Fibroblast of skin of left quadriceps (primary cell): ENCODE data around the gene C2orf76.

Experiments
- DNase-seq, 2 experiments: peaks; one replicate each; pipeline ENCODE4 v3.0.0-alpha.2; 2013; ENCODE audit warnings: low read depth in 2 of 2

C2orf76 gene

DNA sequence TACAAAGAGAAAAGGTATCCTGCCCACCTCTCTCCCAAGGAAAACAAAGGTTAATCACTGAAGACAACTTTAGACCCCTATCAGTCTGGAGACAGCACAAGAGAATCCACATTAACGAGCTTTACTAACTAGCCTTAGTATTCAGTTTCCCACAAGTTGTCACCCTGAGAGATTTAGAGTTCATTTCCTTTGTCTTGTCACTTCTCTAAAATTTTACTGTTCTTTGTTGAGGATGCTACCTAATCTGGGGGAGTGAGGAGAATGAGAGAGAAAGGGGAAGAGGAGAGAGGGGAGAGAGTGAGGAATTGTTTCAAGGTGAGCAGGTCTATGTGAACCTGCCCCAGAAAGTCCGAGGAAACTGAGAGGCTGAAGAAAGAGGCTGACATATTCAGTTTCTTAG is 28.4 kb downstream of the C2orf76 start:
- no peak for DNase-seq

DNA sequence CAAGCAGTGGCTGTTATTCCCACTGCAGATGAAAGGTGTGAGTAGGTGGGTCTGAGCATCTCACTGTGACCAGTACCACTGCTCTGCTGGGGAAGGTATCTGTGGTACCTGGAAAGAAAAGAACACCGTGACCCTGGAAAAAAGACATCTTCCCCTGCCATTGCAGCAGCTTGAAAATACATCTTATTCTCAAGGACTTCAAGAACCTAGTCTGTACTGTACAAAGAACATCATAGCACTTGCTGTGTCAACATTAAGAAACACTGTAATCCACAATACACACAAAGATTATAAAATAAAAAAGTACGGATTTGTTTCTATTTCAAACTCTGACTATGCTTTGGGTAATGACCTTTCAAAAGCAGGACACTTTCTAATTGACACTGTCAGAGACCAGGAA is 28.9 kb downstream of the C2orf76 start:
- no peak for DNase-seq

DNA sequence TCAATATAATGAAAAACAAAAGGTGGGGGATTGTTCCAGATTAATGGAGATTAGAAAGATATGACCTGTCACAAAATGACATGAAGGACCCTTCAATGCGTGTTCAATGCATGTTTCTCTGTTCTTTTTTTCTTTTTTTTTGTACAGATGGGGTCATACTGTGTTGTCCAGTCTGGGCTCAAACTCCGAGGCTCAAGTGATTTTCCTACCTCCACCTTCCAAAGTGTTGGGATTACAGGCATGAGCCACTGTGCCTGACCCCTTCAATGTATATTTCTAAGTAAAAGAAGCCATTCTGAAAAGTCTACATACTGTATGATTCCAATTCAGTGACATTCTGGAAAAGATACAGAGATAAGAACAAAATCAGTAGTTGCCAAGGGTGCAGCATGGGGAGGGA is 32.8 kb downstream of the C2orf76 start:
- no peak for DNase-seq

DNA sequence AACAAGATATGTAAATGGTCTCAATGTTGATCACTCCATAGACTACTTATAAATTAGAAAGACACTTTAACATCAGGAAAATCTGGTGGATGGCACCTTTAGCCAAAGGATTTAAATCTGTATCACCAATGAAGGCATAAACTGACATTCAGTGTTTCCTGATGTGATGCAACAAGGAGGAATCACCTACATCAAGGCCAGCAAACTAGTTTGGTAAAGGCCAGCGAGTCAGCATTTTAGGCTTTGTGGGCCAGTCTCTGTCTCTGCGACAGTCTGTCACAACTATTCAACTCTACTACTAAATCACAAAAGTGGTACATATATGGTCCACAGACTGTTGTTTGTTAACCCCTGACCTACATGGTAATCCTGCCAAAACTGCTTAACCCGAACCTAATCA is 33.3 kb downstream of the C2orf76 start:
- DNase-seq: no peak

DNA sequence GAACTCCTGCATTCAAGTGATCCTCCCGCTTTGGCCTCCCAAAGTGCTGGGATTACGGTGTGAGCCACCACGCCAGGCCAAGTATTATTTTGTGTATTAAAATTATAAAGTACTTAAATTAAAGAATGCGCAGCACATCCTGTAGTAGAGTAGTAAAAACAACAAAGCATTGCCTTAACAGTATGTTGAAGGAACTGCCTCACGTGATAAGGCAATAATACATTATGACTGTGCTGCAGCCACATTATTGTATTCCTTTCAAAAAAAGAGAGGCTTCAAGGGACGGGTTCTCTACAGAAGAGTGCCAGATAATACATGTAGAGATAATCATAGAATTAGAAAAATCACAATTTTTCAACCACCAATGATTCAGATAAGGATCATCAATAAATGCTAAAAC is 33.7 kb downstream of the C2orf76 start:
- DNase-seq: no peak

DNA sequence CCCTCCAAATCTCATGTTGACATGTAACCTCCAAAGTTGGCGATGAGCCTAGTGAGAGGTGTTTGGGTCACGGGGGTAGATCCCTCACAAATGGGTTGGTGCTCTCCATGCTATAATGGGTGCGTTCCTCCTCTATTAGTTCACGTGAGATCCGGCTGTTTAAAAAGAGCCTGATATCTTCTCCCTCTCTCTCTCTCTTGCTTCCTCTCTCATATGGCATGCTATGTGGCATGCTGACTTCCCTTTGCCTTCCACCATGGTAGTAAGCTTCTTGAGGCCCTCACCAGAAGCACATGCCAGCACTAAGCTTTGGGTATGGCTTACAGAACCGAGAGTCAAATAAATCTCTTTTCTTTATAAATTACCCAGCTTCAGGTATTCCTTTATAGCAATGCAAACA is 39.2 kb downstream of the C2orf76 start:
- DNase-seq: no peak

DNA sequence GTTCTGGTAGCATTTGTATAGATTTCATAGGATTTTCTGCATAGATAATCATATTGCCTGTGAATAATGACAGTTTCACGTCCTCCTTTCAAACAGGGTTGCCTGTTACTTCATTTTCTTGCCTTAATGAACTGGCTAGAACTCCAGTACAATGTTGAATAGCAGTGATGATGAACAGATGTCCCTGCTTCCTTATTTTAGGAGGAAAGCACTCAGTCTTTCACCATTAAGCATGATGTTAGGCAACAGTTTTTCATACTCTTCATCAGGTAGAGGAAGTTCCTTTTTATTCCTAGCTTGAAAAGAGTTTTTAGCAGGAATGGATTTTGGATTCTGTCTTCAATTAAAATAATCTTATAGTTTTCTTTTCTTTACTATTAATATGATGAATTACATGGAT is 39.7 kb downstream of the C2orf76 start:
- no peak for DNase-seq

DNA sequence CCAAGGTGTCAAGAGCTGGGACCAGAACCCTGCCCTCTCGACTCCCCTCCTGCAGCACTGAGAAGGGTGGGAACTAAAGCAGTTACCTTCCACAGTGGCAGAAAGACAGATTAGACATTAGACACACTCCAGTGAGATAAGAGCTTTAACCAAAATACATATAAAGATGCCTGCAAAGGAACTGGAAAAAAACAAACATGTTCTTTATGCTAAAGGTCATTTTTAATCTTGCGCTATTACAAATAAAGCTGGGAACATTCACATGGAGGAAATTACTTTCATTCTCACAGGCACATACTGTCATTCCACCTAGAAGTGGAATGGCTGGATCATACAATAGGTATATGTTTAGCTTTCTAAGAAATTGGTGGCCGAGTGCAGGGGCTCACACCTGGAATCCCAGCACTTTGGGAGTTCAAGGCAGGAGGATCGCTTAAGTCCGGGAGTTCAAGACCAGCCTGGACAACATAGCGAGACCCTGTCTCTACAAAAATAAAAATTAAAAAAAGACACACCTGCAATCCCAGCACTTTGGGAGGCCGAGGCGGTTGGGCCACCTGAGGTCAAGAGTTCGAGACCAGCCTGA is 41.9 kb downstream of the C2orf76 start:
- DNase-seq: no peak

DNA sequence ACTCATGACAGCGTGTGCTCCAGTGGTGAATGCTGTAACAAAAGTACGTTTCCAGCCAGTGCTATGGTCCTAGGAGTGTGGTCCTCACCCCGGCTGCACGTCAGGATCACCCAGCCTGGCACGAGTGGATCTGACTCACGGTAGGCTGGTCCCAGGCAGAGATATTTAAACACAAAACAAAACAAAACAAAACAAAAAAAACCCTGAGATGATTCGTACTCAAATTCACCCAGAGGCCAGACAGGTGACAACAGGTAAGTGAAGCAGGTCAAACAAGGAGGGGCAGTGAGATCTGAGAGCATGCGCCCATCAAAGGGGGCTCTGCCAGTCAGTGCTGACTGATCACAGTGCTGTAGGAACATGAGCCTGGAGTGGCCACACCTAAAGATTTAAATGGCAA is 43.2 kb downstream of the C2orf76 start:
- DNase-seq: no peak

DNA sequence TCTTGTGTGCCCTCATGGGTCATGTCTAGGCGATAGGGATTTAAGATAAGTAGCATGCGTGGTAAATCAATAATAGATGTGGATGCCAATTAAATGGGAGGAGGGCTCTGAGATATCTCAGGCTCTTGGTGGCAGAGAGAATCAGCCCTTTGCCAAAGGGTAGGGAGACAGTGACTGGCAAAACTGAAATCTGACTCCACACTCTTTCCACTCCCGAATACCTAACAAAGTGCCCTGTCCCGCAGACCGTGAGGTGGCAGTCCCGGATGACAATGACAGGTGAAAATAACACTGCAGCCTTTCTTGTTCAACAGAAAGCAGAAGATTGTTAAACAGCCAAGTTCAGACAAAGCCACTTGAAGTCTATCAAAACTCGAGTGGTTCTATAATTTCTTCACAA is 47.0 kb downstream of the C2orf76 start:
- DNase-seq: no peak

DNA sequence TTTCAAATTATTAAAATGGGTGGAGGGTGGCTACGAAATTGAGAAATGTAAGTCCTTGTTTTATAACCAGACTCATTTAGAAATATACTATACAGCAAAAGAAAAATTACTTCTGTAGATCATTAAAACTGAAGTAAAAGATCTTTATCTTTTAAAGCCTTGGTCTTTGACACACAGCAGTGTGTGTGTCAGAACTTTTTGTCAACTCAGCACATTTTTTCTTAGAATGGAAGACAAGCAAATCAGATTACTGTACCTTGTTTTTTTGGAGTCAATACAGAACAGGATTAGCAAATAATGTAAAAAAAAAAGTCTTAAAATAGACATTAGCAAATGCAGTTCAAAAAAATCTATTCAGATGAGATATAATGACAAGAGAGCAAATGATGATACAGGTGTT is 49.1 kb downstream of the C2orf76 start:
- DNase-seq: no peak

DNA sequence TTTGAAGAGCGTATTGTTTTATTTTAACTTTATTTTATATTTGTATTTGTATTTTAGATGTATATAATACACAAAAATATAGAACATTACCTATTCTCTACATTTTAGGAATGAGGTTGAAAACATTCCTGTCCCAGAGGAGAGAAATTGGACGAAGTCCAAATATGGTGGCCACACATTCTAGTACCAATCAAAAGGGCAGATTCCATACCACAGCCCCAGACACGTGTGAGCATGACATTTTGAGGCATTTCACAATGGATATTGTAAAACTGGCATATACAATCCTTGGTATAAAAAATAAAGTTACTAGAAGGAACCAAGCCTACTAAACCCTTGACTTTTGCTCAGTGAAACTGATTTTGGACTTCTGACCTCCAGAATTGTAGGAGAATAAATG is 50.6 kb downstream of the C2orf76 start:
- no peak for DNase-seq

DNA sequence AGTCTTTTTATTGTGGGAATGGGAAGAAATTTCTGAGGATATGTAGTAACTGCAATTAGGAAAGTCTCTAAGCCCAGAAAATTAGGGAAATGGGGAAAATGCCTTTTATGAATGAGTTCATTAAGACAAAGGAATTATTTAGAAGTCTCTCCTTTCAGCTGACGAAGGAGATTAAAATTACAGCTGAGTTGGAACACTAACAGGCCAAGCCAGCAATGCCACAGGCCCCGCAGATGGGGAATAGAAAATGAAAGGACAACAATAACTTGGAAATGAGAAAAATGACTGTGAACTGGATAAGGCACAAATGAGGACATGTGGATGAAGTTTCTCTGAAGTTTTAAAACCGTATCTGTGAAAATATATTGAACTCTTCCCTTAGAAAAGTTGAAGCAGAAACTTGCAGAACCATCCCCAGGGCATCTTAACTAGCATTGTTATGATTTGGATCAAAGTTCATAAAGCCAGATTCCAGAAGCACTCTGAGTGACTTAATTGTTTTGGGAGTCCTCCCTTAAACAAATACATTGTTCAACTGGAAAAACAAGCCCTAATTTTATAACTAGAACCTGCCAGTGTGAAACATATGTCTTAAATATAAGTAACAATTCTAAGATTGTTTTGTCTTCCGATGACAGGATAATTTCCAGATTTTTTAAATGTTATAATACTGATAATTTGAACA is 51.3 kb downstream of the C2orf76 start:
- no peak for DNase-seq

DNA sequence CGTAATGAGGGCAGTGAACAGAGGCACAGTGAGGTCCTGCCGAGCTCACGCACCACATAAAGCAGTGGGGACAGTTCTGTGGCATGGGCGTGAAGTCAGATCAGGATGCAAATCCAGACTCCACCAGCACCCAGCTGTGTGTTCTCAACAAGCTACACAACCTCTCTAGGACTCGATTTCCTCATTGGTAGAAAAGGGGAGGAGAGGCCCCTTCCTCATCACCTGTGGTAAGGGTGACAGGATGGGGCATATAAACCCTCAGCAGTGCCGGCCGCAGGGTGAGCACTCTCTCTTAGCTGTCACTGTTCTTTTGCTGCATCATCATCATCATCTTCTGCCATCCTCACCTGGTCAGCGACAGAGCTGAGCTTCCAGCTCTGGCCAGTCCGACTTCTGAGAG is 54.8 kb downstream of the C2orf76 start:
- no peak for DNase-seq

DNA sequence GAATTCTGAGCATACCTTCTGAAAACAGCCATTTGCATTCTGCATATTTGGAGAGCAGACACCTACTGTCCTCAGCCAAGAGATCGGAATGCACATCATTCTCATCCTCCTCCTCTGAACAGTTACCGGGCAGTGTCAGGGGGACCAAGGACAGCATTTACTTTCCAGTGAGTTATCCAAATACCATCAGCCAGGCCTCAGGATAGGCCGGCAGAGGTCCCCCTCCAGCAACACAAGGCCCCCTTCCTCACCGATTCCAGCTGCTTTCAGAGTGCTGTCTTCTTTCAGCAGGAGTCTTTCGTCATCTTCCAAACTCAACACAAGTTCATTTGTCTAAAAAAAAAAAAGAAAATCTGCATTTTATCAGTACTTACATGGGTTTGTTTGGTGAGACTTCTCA is 55.3 kb downstream of the C2orf76 start:
- no peak for DNase-seq

DNA sequence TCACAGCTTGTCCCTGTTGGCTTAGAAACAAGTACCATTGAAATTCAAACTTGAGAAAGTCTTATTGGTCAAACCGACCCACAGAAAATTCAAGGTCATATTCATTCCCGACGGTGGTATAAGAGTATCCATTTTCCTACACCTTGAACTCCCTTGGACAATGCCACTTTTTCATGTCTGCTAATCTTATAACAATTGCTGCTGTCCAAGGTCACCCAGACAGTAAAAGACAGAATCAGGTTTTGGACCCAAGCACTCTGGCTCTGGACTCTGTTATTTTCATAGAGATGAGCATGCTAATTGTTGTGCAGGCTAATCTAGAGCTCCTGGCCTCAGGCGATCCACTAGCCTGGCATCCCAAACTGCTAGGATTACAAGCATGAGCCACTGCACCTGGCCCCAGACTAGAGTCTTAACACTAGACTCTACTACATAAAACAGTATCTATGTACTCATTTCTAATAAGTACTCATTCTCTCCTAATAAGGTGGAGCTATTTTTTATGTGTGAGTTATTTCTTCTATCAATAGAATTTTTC is 57.8 kb downstream of the C2orf76 start:
- DNase-seq: no peak

DNA sequence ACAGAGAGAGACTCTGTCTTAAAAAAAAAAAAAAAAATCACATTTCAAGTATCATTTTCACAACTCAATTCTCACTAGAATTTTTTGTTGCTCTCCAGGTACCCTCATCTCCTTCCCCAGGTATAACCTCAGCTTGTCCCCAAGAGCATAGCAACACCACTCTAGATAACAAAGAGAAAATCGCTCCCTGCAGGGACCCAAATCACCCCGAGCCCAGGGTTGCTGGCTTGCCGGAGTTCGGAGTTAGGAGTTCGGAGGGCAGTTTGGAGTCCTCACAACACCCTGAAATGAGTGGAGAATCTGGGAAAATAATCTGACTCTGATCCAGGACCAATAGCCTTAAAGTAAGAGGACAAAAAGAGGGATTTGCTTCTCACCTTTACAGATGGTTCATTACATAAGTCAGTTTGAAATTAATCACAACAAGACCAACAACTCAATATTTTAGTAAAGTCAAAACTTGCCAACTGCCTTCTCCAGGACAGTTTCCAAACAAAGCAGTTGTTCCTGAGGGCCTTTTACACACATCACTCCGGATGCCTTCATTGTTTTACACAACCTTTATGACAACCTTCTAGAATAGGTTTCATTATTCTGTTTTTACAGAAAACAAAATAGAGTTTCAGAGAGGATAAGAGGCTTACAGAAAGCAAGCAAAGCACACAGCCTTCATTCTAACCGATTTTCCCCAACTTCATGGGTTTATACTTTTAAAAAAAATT is 59.1 kb downstream of the C2orf76 start:
- no peak for DNase-seq

DNA sequence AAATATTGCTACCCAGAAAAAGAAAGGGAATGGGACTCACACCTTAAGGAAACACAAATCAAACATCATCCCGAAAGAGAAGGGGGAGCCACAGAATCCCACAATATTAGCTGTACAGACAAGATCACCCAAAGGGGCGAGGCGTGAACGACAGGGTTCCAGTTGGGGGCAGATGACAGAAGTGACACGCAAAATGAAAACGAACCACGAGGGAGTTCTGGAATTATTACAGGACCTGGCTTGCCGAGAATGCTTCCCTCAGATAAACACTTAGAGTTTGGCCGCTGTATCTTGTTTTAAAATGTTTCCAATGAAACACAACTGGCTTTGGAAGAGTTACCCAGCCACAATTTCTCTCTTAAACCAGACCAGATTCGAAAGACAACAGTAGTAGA is 60.4 kb downstream of the C2orf76 start:
- DNase-seq: no peak

DNA sequence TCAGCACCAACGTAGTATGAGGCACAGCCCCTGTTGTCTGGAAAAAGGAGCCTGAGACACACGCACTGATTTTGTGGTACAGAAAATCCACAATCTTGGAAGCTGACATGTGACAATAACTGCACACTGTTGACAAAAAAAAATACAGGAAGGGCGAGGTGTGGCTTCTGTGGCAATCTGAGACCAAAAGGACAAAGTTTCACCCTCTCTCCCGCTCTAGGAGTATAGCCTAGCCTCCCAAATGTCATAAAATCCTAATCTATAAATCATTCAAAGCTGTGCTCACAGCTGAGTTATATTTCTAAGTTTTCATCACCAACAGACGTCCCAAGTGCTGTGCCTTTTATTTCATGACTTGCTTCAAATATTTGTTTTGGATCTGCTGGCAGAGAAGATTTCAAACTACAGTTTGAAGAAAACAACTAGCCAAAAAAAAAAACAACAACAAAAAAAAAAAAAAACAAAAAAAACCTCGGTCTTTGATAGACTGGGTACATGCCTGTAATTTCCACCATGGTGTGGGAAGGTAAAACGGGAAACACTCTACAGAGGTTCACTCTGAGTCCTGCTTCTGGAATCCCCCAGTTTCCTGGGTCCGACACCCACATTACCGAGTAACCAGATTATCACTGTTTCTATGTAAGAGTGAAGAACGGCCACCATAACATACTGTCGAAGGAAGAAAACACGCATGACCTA is 61.0 kb downstream of the C2orf76 start:
- DNase-seq: no peak

DNA sequence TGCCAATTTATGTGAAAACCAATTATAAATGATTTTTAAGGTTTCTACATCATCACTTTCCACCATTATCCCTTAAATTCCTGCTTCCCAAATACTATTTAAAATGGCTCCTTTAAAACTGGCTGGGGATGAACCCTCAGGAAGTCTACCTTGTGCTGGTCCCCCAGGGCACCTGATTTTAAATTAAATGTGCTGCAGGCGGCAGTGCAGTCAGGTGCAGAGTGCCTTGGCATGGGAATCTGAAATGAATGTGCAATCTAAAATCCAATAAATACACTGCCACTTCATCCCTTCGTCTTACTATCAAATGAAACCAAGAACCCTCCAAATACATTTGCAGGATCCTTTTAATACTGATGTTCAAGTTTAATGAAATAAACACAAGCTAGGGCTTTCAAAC is 61.8 kb downstream of the C2orf76 start:
- no peak for DNase-seq

DNA sequence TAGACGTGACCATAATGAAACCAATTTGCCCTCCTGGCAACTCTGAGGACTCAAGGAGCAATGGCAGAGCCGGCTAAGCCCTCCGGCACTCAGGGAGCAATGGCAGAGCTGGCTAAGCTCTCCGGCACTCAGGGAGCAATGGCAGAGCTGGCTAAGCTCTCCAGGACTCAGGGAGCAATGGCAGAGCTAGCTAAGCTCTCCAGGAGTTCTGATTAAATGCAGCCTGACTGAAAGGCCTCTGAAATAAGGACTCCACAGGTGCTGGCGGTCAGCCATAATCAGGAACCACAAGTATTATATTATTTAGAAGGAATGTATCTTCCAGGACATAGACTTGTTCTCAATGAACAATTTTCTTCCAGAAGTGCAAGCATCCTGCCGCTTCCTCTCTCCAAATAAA is 65.2 kb downstream of the C2orf76 start:
- peak; percentile 31 to 41 for DNase-seq

DNA sequence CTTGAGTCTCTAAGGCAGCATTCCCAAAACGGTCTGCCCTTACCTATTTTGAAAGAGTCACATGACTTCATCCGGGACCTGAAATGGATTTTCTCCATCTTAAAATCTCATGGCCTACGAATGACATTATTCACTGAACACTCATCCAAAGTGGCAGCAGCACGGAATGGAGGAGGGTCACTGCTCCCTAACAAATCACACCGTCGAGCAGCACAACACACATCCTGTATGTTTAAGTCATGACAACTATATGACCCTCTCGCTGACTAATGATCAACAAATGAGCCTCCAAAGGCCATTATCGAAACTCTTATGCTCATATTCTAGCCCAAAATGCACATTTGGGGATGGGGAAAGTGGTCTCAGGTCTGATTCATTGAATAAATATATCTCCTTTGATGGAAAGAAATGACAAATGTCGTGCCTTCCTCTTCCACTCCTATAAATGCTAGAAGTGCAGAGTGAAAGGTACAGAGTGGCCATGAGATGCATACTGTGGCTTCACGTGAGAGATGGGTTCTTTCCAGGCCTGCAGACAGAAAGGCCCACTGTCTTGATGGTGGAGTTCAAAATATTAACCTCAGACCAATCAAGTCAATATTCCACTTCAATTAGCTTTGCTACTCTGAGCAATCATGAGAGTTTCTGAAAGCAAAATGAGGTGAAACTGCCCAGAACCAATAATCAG is 70.8 kb downstream of the C2orf76 start:
- no peak for DNase-seq
